Measurements from ENCODE around the gene MKNK2.
A peak's percentile ranks its signal among the peaks of the same experiment; 100 is the strongest.

MKNK2 gene

DNA sequence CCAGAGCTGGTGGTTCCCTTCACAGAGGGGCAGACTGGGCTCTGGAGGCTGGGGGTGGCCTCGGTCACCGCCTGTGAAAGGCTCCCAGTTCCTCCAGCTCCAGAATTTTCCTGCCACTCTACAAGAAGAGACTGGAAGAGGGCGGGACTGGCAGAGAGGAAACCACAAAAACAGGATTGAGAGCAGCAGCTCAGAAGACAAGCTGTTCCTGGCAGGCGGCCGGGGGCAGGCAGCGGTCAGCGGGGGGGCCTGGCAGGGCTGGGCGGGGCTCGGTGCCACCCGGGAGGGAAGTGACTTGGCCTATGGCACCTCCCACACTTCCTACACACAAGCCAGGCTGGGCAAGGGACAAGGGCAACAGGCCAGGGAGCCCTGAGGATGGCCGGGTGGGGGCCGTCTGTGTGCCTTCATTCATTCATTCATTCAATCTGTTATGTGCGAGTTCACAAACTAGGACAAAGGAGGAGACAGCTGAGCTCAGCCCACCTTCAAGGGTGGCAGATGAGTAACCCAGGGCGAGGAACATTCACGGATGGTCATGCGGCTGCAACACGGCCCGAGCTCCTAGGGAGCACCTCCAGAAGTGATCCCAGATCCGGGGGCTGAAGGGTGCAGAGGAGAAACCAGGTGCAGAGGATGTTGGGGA, 18.6 kb downstream of the MKNK2 start:
- no peak for DNase-seq (ENCODE audit: low read depth in 2 of 2)

DNA sequence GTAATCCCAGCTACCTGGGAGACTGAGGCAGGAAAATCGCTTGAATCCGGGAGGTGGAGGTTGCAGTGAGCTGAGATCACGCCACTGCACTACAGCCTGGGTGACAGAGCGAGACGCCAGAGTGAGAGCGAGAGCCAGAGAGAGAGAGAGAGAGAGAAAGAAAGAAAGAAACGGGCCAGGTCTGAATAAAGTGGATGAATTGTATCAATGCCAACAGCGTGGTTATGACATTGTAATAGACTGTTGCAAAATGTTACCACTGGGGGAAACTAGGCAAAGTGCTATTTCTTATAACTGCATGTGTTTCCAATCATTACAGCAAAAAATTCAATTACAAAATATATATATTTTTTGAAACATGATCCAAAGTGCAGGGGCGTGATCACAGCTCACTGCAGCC, 23.7 kb downstream of the MKNK2 start:
- no peak for DNase-seq (ENCODE audit: low read depth in 2 of 2)

DNA sequence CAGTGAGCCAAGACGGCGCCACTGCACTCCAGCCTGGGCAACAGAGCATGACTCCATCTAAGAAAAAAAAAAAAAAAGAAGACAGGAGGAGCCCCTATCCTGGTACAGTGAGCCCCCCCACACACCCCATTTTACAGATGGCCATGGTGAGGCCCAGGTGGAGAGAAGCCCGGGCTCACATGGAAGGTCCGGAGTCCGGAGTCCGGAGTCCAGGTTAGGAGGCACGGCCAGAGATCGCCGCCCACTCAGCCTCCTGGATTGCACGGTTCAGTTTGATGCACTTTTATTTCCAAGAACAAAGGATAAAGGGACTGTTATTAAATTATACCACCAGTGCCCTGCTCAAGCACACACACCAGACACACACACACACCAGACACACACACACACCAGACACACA, 24.3 kb downstream of the MKNK2 start:
- no peak for DNase-seq (ENCODE audit: low read depth in 2 of 2)

DNA sequence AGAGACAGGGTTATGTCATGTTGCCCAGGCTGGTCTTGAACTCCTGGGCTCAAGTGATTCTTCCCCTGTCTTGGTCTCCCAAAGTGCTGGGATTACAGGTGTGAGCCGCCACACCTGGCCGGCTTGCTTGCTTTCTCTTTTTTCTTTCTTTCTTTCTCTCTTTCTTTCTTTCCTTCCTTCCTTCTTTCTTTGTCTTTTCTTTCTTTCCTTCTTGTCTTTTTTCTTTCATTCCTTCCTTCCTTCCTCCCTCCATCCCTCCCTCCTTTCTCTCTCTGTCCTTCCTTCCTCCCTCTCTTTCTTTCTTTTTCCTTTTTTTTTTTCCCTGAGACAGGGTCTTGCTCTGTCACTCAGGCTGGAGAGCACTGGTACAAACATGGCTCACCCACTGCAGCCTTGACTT, 28.8 kb downstream of the MKNK2 start:
- DNase-seq (ENCODE audit: low read depth in 2 of 2) = no peak

DNA sequence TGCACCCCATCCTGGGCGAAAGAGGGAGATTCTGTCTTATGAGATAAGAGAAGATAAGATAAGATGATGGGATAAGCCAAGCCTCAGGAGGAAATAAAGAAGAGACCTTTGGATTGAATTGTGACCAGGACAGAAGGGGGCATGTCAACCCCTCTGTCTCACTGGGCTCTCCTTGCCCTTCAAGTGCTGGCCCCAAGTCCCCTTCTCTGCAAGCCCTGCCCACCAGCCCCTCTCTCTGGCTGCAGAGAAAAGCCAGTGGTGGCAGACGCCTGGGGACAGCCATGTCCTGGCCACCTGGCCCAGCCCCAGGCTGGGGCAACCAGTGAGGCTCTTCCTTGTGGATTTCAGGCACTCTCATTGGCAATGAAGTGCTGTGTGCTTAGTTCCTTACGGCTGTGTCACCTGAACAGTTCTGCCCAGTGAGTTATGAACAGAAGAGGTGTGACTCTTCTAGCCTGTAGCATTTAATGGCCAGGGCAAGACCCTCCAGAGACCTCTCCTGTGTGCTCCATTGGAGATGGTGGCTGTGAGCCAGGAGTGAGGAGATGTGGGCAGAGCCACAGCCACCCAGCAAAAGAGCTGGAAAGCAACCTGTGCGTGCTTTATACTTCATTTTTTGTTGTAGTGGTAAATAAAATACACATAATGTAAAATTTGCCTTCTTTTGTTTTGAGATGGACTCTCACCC, 29.4 kb downstream of the MKNK2 start:
- DNase-seq (ENCODE audit: low read depth in 2 of 2) = no peak

DNA sequence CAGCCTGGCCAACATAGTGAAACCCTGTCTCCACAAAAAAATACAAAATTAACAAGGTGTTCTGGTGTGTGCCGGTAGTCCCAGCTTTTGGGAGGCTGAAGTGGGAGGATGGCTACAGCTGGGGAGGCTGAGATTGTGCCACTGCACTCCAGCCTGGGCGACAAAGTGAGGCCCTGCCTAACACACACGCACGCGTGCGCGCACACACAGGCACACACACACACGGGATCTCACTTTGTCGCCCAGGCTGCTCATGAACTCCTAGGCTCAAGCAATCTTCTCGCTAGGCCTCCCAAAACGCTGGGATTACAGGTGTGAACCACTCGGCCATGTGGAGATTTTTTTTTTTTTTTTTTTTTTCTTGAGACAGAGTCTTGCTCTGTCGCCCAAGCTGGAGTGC, 32.3 kb downstream of the MKNK2 start:
- DNase-seq (ENCODE audit: low read depth in 2 of 2) = no peak

DNA sequence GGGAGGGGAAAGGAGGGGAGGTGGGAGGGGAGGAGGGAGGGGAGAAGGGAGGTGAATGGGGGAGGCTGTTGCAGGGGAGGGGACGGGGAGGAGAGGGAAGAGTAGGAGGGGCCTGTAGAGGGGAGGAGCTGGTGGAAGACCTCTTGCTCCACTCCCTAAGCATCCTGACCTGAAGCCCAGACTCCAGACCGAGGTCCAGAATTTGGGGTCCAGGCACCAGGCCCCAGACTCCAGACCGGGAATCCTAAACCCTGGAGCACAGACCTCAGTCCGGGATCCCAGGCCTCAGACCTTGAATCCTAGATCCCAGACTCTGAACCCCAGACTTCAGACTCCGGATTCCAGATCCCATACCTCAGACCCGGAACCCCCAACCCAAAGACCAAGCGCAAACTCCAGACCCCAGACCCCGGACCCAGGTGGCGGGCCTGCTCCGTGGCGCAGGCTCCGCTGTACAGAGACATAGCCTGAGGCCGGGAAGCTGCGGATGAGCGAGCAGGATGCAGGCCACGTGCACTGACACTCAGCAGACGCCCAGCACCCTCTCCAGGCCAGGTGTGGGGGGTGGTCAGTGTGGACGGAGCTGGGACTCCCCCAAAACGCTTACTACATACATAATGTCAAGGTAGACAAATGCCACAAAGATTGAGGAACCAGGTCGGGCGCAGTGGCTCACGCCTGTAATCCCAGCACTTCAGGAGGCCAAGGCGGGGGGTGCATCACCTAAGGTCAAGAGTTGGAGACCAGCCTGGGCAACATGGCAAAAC, 34.8 kb downstream of the MKNK2 start:
- peak in 1 of 2 experiments; percentile 43 for DNase-seq (ENCODE audit: low read depth in 2 of 2)

DNA sequence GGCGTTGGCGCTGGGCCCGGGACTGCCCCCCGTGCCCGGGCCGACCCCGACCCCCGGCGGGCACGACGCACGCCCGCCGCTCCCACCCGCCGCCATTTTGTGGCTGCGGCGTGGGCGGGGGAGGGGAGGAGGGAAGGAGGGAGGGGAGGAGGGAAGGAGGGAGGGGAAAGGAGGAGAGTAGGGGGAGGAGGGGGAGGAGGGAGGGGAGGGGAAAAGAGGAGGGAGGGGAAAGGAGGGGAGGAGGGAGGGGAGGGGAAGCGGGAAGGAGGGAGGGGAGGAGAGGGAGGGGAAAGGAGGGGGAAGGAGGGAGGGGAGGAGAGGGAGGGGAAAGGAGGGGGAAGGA, 35.5 kb downstream of the MKNK2 start, which contains the start of gene BTBD2:
TSS of gene BTBD2 (minus strand) at position 107 of the 343 bp plus-strand sequence. CDS start at position 96, 11 bp downstream.
- DNase-seq (ENCODE audit: low read depth in 2 of 2) = peak in 1 of 2 experiments; percentile 43

DNA sequence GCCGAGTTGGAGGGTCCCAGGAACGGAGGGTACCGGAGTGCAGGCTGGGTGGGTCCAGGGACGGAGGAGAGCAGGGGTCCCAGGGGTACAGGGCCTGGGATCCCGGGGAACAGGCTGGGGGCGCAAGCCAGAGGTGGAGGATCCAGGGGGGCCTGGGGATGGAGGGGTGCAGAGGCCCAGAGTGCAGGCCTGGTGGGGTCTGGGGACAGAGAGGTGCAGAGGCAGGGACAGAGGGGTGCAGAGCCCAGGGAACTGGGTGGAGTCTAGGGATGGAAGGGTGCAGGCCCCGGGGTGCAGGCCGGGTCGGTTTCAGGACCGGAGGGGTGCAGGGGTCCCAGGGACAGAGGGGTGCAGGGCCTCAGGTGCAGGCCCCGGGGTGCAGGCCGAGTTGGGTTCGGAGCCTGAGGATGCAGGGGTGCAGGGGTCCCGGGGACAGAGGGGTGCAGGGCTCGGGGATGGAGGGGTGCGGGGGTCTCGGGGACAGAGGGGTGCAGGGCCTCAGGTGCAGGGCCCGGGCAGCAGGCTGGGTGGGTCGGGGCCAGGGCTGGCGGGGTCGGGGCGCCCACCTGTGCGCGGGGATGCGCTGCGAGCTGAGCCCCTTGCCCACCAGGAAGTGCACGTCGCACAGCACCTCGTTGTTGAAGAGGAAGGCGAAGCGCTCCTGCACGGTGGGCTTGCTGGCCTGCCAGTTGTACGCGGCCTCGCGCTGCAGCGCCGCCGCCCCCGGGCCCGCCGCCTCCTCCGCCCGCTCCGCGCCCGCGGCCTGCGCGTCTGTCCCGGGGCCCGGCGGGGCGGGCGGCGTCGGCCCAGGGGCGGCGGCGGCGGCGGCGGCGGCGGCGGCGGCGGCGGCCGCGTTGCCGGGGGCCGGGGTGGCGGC, 36.1 kb downstream of the MKNK2 start:
- no peak for DNase-seq (ENCODE audit: low read depth in 2 of 2)

DNA sequence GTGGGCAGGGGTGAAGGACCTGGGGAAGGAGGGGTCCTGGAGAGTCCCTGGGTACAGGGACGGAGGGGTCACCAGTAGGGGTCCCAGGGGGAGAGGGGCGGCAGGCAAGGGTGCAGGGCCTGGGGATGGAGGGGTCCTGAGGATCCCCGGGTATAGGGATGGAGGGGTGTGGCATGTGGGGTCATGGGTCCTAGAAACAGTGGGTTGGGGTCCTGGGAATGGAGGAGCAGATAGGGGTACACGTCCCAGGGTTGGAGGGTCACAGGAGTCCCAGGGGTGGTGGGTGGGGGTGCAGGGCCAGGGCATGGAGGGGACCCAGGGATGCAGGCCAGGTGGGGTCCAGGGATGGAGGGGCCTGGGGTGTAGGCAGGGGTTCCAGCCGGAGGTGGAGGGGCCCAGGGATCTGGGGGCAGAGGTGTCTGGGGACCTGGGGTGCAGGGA, 36.9 kb downstream of the MKNK2 start:
- DNase-seq (ENCODE audit: low read depth in 2 of 2) = no peak

DNA sequence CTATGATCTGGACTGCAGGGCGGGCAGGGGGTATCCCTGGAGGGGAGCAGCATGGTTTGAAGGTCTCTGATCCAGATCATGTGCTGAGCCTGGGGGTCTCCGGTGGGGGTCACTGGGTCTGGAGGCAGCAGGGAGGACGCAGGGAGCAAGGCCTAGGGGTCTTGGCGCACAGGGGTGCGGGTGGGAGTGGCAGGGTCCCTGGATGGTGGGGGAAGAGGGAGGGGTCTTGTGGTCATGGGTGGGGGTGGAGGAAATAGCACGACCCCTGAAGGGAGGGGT, 37.4 kb downstream of the MKNK2 start:
- DNase-seq (ENCODE audit: low read depth in 2 of 2) = no peak

DNA sequence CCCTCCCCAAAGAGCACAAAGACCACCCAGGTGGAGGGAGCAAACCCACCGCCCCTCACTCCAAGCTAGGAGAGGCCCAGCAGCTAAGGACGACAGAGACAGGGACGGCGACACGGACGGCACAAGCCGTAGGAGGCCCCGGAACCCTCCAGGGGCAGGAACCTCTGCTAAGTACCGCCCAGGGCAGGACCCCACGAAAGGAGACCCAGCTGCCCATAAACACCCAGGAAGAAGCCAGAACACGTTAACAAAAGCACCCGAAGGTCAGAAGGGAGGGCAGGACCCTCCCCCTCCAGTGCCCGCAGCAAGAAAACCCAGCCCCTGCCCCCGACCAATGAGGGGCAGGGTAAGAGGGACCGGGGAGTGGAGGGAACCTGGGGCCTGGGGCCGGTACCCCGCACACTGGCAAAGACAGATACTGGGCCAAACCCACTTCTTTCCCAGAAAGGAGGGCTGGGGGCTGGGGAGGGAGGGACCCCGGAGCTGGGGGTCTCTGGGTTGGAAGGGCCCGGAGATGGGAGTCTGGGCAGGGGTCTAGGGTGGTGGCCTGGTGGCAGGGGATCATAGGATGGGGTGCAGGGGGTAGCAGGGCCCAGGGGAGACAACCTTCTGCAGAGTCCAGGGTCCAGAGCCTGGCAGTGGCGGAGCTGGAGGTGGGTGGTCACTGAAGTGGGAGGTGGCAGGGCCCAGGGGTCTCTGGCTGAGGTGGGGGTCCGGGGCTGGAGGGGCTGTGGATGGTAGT, 37.9 kb downstream of the MKNK2 start:
- no peak for DNase-seq (ENCODE audit: low read depth in 2 of 2)

DNA sequence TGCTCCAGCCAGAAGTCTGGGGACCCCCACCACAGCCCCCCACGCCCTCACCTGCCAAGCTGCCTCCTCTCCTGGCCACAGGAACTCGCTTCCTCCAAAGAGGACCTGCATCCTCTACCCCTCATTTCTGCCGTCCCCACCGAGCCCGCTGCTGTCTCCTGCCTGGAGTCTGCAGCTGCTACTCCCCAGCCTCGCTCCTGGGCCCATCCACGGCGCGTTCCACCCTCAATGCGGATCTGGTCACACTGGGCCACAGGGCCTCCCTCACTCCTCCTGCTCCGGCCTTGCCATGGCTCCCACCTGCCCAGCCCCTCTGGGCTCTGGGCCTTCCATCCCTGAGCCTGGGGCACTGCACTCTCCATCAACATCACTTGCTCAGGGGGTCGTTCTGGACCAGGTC, 39.9 kb downstream of the MKNK2 start:
- no peak for DNase-seq (ENCODE audit: low read depth in 2 of 2)

DNA sequence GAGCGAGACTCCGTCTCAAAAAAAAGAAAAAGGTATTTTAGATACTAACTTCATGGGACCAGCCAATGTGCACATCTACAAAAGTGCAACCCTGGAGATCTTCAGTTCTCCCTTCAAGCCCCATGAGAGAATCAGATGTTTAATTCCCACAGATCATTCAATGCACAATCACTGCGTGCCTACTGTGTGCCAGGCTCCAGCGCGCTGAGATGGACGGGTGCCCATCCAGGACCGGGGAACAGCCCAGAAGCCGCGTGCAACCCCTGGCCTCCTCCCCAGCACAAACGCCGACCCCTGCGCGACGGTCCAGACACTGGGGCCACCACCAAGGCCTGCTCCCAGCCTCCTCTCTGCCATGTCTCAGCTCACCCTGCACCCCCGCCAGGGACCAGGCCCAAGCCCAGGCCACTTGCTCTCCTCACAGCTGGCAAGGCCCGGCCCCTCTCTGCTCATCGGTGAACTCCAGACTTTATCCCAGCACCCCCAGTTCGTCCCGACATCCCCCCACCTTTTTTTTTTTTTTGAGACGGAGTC, 40.8 kb downstream of the MKNK2 start:
- no peak for DNase-seq (ENCODE audit: low read depth in 2 of 2)

DNA sequence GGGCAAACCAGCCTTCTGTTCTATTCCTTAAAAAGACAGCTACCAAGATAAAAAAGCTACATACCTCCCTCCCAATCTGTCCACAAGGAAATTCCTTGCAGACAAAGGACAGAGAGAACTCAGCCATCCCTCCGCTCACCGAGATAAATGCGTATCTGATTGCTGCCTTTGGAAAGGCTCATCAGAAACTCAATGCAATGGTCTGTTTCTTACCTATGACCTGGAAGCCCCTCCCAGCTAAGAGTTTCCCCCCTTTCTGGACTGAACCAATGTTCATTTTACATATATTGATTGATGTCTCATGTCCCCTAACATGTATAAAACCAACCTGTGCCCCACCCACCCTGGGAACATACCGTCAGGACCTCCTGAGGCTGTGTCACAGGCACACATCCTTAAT, 47.2 kb downstream of the MKNK2 start:
- DNase-seq (ENCODE audit: low read depth in 2 of 2) = no peak

DNA sequence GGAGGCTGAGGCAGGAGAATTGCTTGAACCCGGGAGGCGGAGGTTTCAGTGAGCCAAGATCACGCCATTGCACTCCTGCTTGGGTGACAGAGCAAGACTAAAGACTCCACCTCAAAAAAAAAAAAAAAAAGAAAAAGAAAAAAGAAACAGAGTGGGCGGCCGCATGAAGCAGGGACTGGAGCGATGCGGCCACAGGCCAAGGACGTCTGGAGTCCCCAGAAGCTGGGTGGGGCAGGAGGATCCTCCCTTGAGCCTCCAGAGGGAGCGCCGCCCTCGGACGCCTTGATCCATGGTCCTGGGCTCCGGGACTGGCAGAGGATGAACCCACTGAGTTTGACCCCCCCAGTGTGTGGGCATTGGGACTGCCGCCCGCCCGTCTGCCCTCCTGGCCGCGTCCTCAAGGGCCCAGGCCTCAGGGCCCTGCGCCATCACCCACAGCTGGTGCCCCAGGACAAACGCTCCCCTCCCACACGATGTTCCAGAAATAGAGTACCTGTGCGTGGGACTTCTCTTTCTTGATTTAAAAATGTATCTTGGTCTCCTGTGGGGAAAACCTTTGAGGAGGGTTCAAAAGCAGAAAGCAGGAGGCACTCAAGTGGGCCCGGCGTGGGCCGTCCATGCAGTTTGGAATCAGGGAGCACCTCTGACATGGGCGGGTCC, 51.1 kb downstream of the MKNK2 start:
- no peak for DNase-seq (ENCODE audit: low read depth in 2 of 2)

DNA sequence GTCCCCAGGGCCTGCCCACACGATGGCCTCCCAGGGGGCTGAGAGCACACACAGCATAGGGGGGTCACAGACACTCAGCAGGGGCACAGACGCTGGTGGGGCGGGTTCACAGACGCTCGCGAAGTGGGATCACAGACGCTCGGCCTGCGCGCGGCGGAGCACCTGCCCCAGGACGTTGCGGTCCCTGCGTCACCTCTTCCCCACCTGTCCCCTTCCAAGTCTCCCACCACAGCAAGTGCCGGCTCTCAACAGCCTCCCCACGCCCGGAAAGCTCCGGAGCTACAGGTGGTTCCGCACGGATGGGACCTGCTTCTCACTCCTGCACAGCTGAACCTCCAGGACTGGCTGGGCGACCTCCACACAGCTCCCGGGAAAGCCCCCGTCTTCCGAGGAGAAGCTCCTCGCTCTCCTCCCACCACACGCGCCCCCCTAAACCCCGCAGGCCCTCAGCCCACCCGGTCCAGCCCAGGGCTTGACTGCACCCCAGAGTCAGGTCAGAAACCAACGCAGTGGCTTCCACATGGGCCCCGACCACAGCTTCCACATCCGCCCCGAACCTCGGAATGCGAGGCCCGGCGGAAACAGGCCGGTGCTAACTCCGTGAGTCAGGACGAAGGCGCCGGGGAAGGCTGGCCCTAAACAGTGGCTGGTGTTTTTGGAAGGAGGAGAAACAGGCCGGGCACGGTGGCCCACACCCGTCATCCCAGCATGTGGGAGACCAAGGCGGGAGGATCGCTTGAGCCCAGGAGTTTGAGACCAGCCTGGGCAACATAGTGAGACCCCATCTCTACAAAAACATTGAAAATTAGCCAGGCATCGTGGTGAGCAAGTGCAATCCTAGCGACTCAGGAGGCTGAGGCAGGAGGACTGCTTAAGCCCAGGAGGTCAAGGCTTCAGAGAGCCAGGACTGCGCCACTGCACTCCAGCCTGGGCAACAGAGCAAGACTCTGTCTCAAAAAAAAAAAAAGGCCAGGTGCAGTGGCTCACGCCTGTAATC, 52.0 kb downstream of the MKNK2 start:
- no peak for DNase-seq (ENCODE audit: low read depth in 2 of 2)

DNA sequence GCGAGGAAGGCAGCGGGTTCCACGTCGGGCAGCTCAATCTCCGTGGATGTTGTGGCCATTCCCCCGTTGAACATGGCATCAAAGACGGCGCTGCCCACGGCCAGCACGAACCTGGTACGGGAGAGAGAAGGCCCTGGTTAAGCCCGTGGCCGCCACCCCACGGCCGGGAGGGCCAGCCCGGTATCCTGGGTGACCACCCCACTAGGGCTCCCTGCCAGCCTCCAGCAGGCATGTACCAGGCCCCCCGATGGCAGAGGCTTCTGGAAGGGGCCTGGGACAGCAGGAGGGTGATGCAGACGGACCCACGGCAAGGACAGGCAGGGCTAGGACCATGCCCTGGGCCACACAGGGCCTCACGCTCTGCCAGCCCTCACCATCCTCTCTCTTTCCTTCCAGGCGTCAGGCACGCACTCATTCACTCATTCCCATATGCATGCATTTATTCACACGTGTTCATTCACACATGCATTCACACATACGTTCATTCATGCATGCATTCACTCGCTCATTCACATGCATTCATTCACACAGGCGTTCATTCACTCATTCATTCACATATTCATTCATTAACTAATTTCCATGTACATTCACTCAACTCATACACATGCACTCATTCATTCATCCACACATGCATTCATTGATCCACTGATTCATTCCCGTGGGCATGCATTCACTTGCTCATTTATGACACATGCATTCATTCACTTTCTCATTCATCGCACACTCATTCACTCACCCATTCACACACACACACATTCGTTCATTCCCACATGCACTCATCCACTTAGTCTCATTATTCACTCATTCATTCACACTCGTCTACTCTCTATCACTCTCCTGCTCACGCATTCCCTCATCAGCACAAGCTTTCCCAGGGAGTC, 53.5 kb downstream of the MKNK2 start:
- no peak for DNase-seq (ENCODE audit: low read depth in 2 of 2)

Data from stimulated activated CD4-positive, alpha-beta T cell treated with anti-CD3 and anti-CD28 coated beads, Interleukin-12 subunit alpha, Interleukin-12 subunit beta, amount 100 ng/mL, for 24 hours (primary cell).